Endothelial cell of umbilical vein (primary cell): ENCODE data around the gene ELAC1.

ENCODE experiments used
- CTCF ChIP-seq, 2 donors: IDR thresholded peaks; 1 replicate in 1 of 2; 2 replicates in 1 of 2; pipeline ENCODE4 v1.5.1; 2011; ENCODE audit warnings: low read length in 2 of 2, mild to moderate bottlenecking in 2 of 2, moderate library complexity in 2 of 2, control low read depth in 1 of 2, inconsistent platforms in 1 of 2, low read depth in 1 of 2; ENCODE audit not compliant: insufficient read depth in 1 of 2; ENCODE audit errors: extremely low read depth in 1 of 2
- EZH2 ChIP-seq: IDR thresholded peaks from 2 replicates; pipeline ENCODE4 v1.6.1; 2012; ENCODE audit warnings: borderline replicate concordance, low read depth, mild to moderate bottlenecking, moderate library complexity, low read length, inconsistent platforms; ENCODE audit not compliant: severe bottlenecking
- FOS ChIP-seq: IDR thresholded peaks from 2 replicates; pipeline ENCODE4 v1.6.1; 2011; ENCODE audit warnings: mild to moderate bottlenecking, low read length, moderate library complexity, borderline replicate concordance; ENCODE audit not compliant: insufficient read depth
- GATA2 ChIP-seq: IDR thresholded peaks from 2 replicates; pipeline ENCODE4 v1.7.0; 2011; ENCODE audit warnings: low read depth, mild to moderate bottlenecking, moderate library complexity, mixed read lengths, low read length; ENCODE audit not compliant: insufficient read length, insufficient read depth
- JUN ChIP-seq: IDR thresholded peaks from 2 replicates; pipeline ENCODE4 v1.6.1; 2011; ENCODE audit warnings: borderline replicate concordance, low read depth; ENCODE audit not compliant: insufficient read length, insufficient read depth
- MAX ChIP-seq: IDR thresholded peaks from 2 replicates; pipeline ENCODE4 v1.6.1; 2011; ENCODE audit not compliant: insufficient read depth, insufficient read length
- POLR2A ChIP-seq: IDR thresholded peaks from 2 replicates; pipeline ENCODE4 v1.6.1; 2012; ENCODE audit warnings: low read depth, mild to moderate bottlenecking, control low read depth, low read length
- POLR2AphosphoS5 ChIP-seq: IDR thresholded peaks from 2 replicates; pipeline ENCODE4 v1.6.1; 2012; ENCODE audit warnings: low read depth, mild to moderate bottlenecking, control low read depth, low read length, moderate library complexity; ENCODE audit not compliant: insufficient read depth

GRCh38 chr18:50934545-50935211, 33.2 kb upstream of the ELAC1 start:
- TF ChIP-seq CTCF (IDR thresholded peaks at IDR 0.05; ENCODE audit: extremely low read depth in 1 of 2, insufficient read depth in 1 of 2, low read depth in 1 of 2, low read length in 2 of 2) (no peak), EZH2 (no peak), POLR2AphosphoS5 (no peak), FOS (no peak), POLR2A (no peak), JUN (no peak), MAX (no peak), GATA2 (no peak)
